ENCODE measurements around the gene ZSWIM7. TPM values are rescaled to one million over a fixed set of nuclear protein-coding genes. Genes with fewer than 3 reads are reported as not detected.

ZSWIM7 gene
- polyA plus RNA-seq, 3 donors = 43.1 to 70.1 (median 67.1) TPM

DNA sequence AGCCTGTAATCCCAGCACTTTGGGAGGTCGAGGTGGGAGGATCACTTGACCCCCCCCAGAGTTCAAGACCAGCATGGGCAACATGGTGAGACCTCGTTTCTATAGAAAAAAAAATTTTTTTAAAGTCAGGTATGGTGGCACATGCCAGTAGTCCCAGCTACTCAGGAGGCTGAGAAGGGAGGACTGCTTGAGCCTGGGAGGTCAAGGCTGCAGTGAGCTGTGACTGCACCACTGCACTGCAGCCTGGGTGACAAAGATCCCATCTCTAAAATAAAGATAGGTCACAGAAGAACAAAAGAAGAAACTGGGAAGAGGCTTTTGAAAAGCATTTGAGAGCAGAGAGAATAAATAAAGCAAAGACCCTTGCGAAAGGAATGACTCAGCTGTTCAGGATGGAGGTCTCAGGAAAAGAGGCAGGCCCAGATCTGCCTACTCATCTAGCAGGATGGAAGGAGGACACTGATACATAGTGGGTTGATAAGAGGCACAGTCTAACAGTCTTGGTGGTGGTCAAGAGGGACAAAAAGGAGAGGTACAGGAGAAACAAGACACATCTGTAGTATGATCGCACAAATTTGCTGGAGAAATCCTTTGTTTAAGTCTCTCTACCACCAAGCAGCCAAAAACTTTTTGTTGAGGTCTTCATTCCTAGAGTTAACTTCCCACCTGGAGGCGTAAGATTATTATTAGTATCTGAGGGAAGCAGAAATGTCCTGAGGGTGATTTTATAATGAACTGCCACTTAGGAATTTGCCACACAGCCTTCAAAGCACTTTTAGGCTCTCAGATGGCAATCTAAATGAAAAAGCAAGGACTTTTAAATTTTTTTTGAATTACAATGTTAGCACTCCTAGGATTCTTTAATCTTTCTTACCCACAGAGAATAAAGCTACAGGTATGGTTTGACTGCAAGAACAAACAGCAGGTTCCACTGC lies 17.6 kb downstream of the ZSWIM7 start:
- peak overlapping the region; percentile 4 to 89 (median 68) for H3K27ac Mint-ChIP-seq
- peak in 1 of 3 donors; percentile 30 for DNase-seq
- peak overlapping the region in 1 of 2 donors; percentile 47 for H3K27ac ChIP-seq (ENCODE audit: low read depth in 1 of 2, low read length in 2 of 2)

More for the DNA sequence above, 17.6 kb downstream of the ZSWIM7 start:
- Histone ChIP-seq H3K4me2 (replicated peaks; ENCODE audit: extremely low read depth, low read length, poor library complexity, severe bottlenecking) (no peak overlapping the region), H3K9ac (ENCODE audit: insufficient read depth, low read length, poor library complexity, severe bottlenecking) (no peak overlapping the region), H3K36me3 (replicated peaks in 1 of 2; ENCODE audit: control insufficient read depth in 1 of 2, insufficient read depth in 2 of 2, low read length in 2 of 2) (peaks cover 54 to 89% of the 10 kb centered on the region in 2 donors), H2AFZ (ENCODE audit: insufficient read depth, low read depth, low read length, poor library complexity, severe bottlenecking) (no peak overlapping the region), H3K9me3 (replicated peaks in 1 of 2; ENCODE audit: control insufficient read depth in 1 of 2, insufficient read depth in 1 of 2, low read length in 2 of 2) (no peaks in the 10 kb centered on the region), H3K4me1 (ENCODE audit: control insufficient read depth in 1 of 2, insufficient read depth in 2 of 2, low read length in 2 of 2) (peaks cover 20 to 27% of the 10 kb centered on the region in 2 donors), H3K4me3 (replicated peaks in 1 of 3; ENCODE audit: low read depth in 2 of 3, low read length in 3 of 3) (no peak overlapping the region), H3K27me3 (ENCODE audit: control insufficient read depth in 2 of 2, insufficient read depth in 2 of 2, low read length in 2 of 2) (no peaks in the 10 kb centered on the region), H4K20me1 (ENCODE audit: insufficient read depth, low read length) (peaks cover 11% of the 10 kb centered on the region), H3K79me2 (ENCODE audit: insufficient read depth, low read length) (no peaks in the 10 kb centered on the region)
- Mint-ChIP-seq H3K27me3 (ENCODE audit: low read depth in 3 of 3) (no peaks in the 10 kb centered on the region), H3K4me1 (peaks cover 19% of the 10 kb centered on the region), H3K36me3 (peaks cover 70 to 78% of the 10 kb centered on the region in 2 donors), H3K9me3 (no peaks in the 10 kb centered on the region), H3K4me3 (no peak overlapping the region)
- 43% methylated on average over 2 of the region's 5 CpGs for WGBS (ENCODE audit: insufficient coverage)
- intact Hi-C loops (cut with micrococcal nuclease) = no loop called here
- no peak for TF ChIP-seq CTCF (IDR thresholded peaks at IDR 0.05)
